Activated CD8-positive, alpha-beta memory T cell treated with anti-CD3 and anti-CD28 coated beads for 1 hour (primary cell): ENCODE measurements around the gene RRAGC.

ENCODE experiments used
- DNase-seq, 2 donors: peaks; one replicate each; pipeline ENCODE4 v3.0.0-alpha.2; 2020; ENCODE audit warnings: low read depth in 1 of 2; ENCODE audit errors: extremely low read depth in 1 of 2

RRAGC gene

DNA sequence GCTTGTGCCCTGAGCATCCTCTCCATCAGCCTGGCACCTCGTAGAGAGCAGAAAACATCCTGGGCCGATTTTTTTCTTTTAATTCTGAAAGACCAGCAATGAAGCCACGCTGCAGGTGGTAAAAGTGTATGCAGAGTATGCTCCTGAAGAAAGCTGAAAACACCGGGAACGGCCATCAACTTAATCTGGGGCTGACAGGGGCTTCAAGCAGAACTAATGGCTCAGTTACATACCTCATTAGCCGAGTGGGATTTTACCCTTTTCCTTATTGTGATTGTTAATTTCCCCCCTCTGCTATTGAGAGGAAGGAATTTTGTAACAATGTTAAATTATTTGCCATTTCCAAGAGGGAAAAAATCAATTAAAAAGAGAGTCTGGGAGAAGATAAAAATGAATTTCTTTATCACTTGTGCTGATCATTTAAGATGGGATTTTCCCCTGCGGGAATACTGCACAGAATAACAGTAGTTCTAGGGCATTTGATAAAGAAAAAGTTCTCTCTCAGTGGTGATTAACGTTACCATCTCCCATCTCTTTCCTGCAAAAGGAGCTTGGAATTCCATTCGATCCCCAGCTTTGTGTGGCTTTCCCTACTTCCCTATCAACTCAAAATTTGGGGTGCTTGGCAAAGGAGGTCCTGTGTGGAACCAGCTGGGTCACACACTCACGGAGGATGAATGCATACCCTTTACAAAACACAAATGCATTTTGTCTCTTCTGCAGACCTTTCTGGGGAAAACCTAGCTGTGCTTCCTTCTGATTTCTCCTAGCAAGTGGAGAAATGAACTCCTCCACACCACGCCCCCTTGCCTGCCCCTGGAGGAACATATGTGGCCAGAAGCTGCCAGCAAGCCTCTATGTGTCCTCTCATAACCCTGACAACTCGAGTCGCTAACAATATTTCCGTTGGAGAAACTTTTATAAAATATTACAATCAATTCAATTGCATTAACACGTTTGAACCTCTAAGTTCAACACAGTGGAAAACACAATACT, 70.9 kb downstream of the RRAGC start:
- DNase-seq = no peak
